Stimulated activated memory B cell treated with anti-CD40 and anti-IgM and Interleukin-4, amounts not matched to agents 10 μg/mL and 1 μg/mL and 100 μg/mL, for 72 hours (primary cell): ENCODE measurements around the gene CABCOCO1.

Source experiments
- ATAC-seq: fragments of 150-1000 bp; cut with Tn5 transposase; 2 replicates; pipeline ENCODE4 v1.10.0; 2021
- H3K27ac Mint-ChIP-seq: one replicate; pipeline ENCODE4 v1.8.0; 2022; ENCODE audit warnings: mild to moderate bottlenecking, mixed read lengths
- H3K27me3 Mint-ChIP-seq: one replicate; pipeline ENCODE4 v1.8.0; 2022; ENCODE audit warnings: mixed read lengths
- H3K36me3 Mint-ChIP-seq: one replicate; pipeline ENCODE4 v1.8.0; 2022; ENCODE audit warnings: mixed read lengths
- H3K4me1 Mint-ChIP-seq: one replicate; pipeline ENCODE4 v1.8.0; 2022; ENCODE audit warnings: mixed read lengths
- H3K4me3 Mint-ChIP-seq: one replicate; pipeline ENCODE4 v1.8.0; 2022; ENCODE audit warnings: mild to moderate bottlenecking, moderate library complexity, mixed read lengths
- H3K9me3 Mint-ChIP-seq: one replicate; pipeline ENCODE4 v1.8.0; 2022; ENCODE audit warnings: mixed read lengths

The CABCOCO1 gene

GRCh38 chr10:61815496-61815895 is 152.8 kb downstream of the CABCOCO1 start:
- Mint-ChIP-seq H3K4me1 (peaks cover 12% of the 10 kb centered on the region), H3K27ac (no peak overlapping the region), H3K27me3 (no peaks in the 10 kb centered on the region), H3K9me3 (no peaks in the 10 kb centered on the region), H3K36me3 (no peaks in the 10 kb centered on the region), H3K4me3 (no peak overlapping the region)
- no peak for ATAC-seq
